K562 (cell line): ENCODE results near the gene MBD2. TPM values are rescaled to one million over a fixed set of nuclear protein-coding genes. Genes with fewer than 3 reads are reported as not detected.

Experiments
- ATAC-seq: fragments of 200-7000 bp; cut with Tn5 transposase; 3 replicates; pipeline ENCODE4 v1.9.1; 2020; ENCODE audit warnings: moderate library complexity
- BruUV-seq: library from RNA; stranded (reverse); fragments of 400-500 nt; replicated peaks from 2 replicates; lab custom pipeline; 2021; lab: Mats Ljungman, UMichigan
- CTCF ChIA-PET: fragments of 300-600 bp; formaldehyde crosslinking; extraction: SDS; loops from one replicate; lab custom pipeline; 2021; ENCODE audit warnings: low intra/inter-chr PET ratio; lab: Yijun Ruan, JAX
- POLR2A ChIA-PET: fragments of 300-600, 350-650 bp; sonication (Branson Sonifier 250); formaldehyde crosslinking; extraction: SDS; loops from one replicate; lab custom pipeline; 2021; ENCODE audit warnings: antibody characterized with exemption, inconsistent platforms; lab: Yijun Ruan, JAX
- DNase-seq, 4 experiments: peaks; one replicate each; pipeline versions ENCODE4 v3.0.0 to v3.0.0-alpha.2; 2011 to 2018; ENCODE audit warnings: low spot score in 3 of 4, mixed read lengths in 3 of 4; ENCODE audit errors: extremely low read depth in 1 of 4
- FAIRE-seq: peaks from 2 replicates; lab custom pipeline; 2011; peaks lifted over from hg19 to GRCh38; lab: Jason Lieb, UNC
- H2AFZ ChIP-seq: 2 replicates; pipeline ENCODE4 v1.6.0; 2011; ENCODE audit warnings: low read depth, low read length, control low read depth, inconsistent platforms
- H3K27ac ChIP-seq: fragments of 200-600 bp; 3 replicates; pipeline ENCODE4 v1.8.0; 2011; ENCODE audit warnings: low read depth, mild to moderate bottlenecking, control low read depth, inconsistent platforms, low read length, moderate library complexity, mixed read lengths; ENCODE audit errors: extremely low read depth
- H3K27me3 ChIP-seq, 2 experiments: fragments of 300-600 bp in 1 of 2; 2 replicates in 1 of 2; 3 replicates in 1 of 2; pipeline versions ENCODE4 v1.6.0 to v1.8.0; 2011; ENCODE audit warnings: inconsistent platforms in 2 of 2, low read length in 2 of 2, mild to moderate bottlenecking in 1 of 2, mixed read lengths in 1 of 2, moderate library complexity in 1 of 2; ENCODE audit not compliant: control insufficient read depth in 2 of 2, insufficient read depth in 2 of 2
- H3K36me3 ChIP-seq: fragments of 300-600 bp; 3 replicates; pipeline ENCODE4 v1.8.0; 2011; ENCODE audit warnings: mild to moderate bottlenecking, low read length, inconsistent platforms; ENCODE audit not compliant: control insufficient read depth, insufficient read depth
- H3K4me1 ChIP-seq, 2 experiments: fragments of 200-600 bp in 1 of 2; replicated peaks in 1 of 2; 2 replicates in 1 of 2; 3 replicates in 1 of 2; pipeline versions ENCODE4 v1.5.1 to v1.8.0; 2011; ENCODE audit warnings: inconsistent platforms in 2 of 2, low read length in 2 of 2, mild to moderate bottlenecking in 1 of 2, mixed read lengths in 1 of 2, moderate library complexity in 1 of 2; ENCODE audit not compliant: control insufficient read depth in 2 of 2, insufficient read depth in 2 of 2
- H3K4me2 ChIP-seq: 2 replicates; pipeline ENCODE4 v1.6.1; 2011; ENCODE audit warnings: low read length, control low read depth, inconsistent platforms, mixed read lengths; ENCODE audit not compliant: insufficient read depth
- H3K4me3 ChIP-seq: fragments of 200-600 bp; sonication (generic), shearing (Covaris generic); 2 replicates; pipeline ENCODE4 v1.5.1; 2016; ENCODE audit warnings: control low read depth, inconsistent platforms
- H3K79me2 ChIP-seq: fragments of 200-600 bp; 3 replicates; pipeline ENCODE4 v1.8.0; 2011; ENCODE audit warnings: low read length, inconsistent platforms; ENCODE audit not compliant: control insufficient read depth, insufficient read depth
- H3K9ac ChIP-seq, 2 experiments: 2 replicates each; pipeline versions ENCODE4 v1.6.0 to v1.6.1; 2011; ENCODE audit warnings: low read depth in 2 of 2, low read length in 2 of 2, control low read depth in 1 of 2, inconsistent platforms in 1 of 2, mild to moderate bottlenecking in 1 of 2, mixed read lengths in 1 of 2; ENCODE audit not compliant: insufficient read depth in 1 of 2
- H3K9me1 ChIP-seq: one replicate; pipeline ENCODE4 v1.6.0; 2011; ENCODE audit warnings: inconsistent platforms, mild to moderate bottlenecking, low read length, moderate library complexity; ENCODE audit not compliant: control insufficient read depth, insufficient read depth
- H3K9me3 ChIP-seq: replicated peaks from 2 replicates; pipeline ENCODE4 v1.5.1; 2011; ENCODE audit warnings: low read depth, low read length, inconsistent platforms; ENCODE audit not compliant: control insufficient read depth, insufficient read depth
- H4K20me1 ChIP-seq: replicated peaks from 2 replicates; pipeline ENCODE4 v1.6.1; 2011; ENCODE audit warnings: low read length, inconsistent platforms, mixed read lengths; ENCODE audit not compliant: control insufficient read depth, insufficient read depth
- CBX8 ChIP-seq: fragments of 200-600 bp; sonication (generic); IDR thresholded peaks from 2 replicates; pipeline ENCODE4 v1.6.1; 2012; ENCODE audit warnings: borderline replicate concordance, mixed run types, low read depth, mild to moderate bottlenecking, moderate library complexity, mixed read lengths, low read length, control low read depth, inconsistent platforms; ENCODE audit not compliant: poor library complexity, severe bottlenecking; ENCODE audit errors: extremely low read depth
- KLF6 ChIP-seq: fragments of 250-450 bp; sonication (Bioruptor Pico); IDR thresholded peaks from 2 replicates; pipeline ENCODE4 v1.4.0; 2020; ENCODE audit warnings: mild to moderate bottlenecking, moderate library complexity, borderline replicate concordance
- MCM7 ChIP-seq, 2 experiments: fragments of 450-650 bp; IDR thresholded peaks; 2 replicates each; pipeline ENCODE4 v1.6.1; 2016 to 2018
- MITF ChIP-seq: IDR thresholded peaks from 2 replicates; pipeline ENCODE4 v1.6.1; 2014; ENCODE audit warnings: antibody characterized with exemption
- SMAD2 ChIP-seq: fragments of 150-350 bp; IDR thresholded peaks from 2 replicates; pipeline ENCODE4 v1.6.1; 2014; ENCODE audit warnings: low read depth, mild to moderate bottlenecking, low read length
- ZBTB33 ChIP-seq: sonication (generic); formaldehyde crosslinking; IDR thresholded peaks from 2 replicates; pipeline ENCODE4 v1.8.1; 2023; ENCODE audit warnings: mild to moderate bottlenecking, missing genetic modification reagents
- ZNF239 ChIP-seq: fragments of 250-450 bp; sonication (Bioruptor Pico); IDR thresholded peaks from 2 replicates; pipeline ENCODE4 v1.4.0; 2020; ENCODE audit warnings: mild to moderate bottlenecking
- ZNF512 ChIP-seq: IDR thresholded peaks from 2 replicates; pipeline ENCODE4 v1.6.1; 2016; ENCODE audit warnings: missing genetic modification characterization, missing compliant biosample characterization
- WGBS: fragments of 100-300 bp; shearing (Covaris generic); methylation state at CpG from one replicate; pipeline ENCODE4 v1.1.6; 2016; ENCODE audit warnings: low coverage, mixed read lengths; ENCODE audit not compliant: insufficient coverage; ENCODE audit errors: missing lambda C conversion rate; 5-methylcytosine and 5-hydroxymethylcytosine counted together
- in situ Hi-C: fragments of 300-500 bp; cut with MboI; formaldehyde crosslinking; loops from 4 replicates; pipeline ENCODE4 v1.15.0; 2018; ENCODE audit warnings: inconsistent platforms, mixed read lengths
- intact Hi-C: fragments of 100-400 bp; cut with micrococcal nuclease; formaldehyde crosslinking; loops from 2 replicates; pipeline ENCODE4 v1.14.2; 2022
- polyA plus RNA-seq, 8 experiments: library from polyadenylated mRNA; depleted of rRNA in 4 of 8; stranded (reverse) in 5 of 8; unstranded in 3 of 8; fragments of >200 nt; fragmentation: Nextera tagmentation in 2 of 8; fragmentation: Illumina TruSeq in 1 of 8; extraction: Ambion mirVana in 2 of 8; extraction: Trizol in 1 of 8; gene quantifications; 2 replicates each; pipeline versions ENCODE4 v1.2.1 to v1.2.3, GENCODE V29; 2011 to 2014; ENCODE audit warnings: inconsistent platforms in 1 of 8, missing spikeins in 1 of 8
- total RNA-seq, 7 experiments: library from RNA; depleted of rRNA in 6 of 7; stranded (reverse); fragments of >200 nt in 6 of 7; fragmentation: Illumina TruSeq in 2 of 7; extraction: Trizol in 2 of 7; gene quantifications; 2 replicates each; pipeline versions ENCODE4 v1.2.1 to v1.2.3, GENCODE V29; 2011 to 2021; ENCODE audit warnings: low replicate concordance in 1 of 7

Gene MBD2
- total and polyA plus RNA-seq, 9 of the 15 experiments (the other 6 are each of a cell fraction or from before 2014, with no cell fraction given), result 4.4 to 40.2 (median 13.9) TPM

GRCh38 chr18:54192900-54193299 lies 31.6 kb downstream of the MBD2 start:
- Histone ChIP-seq H3K9me3 (no peaks in the 10 kb centered on the region), H3K27ac (no peak overlapping the region), H3K4me1 (peaks cover 0 to 5% of the 10 kb centered on the region in 2 experiments; a peak in 2 of 5 replicates), H2AFZ (no peak overlapping the region), H3K79me2 (peaks cover 12% of the 10 kb centered on the region; the same call in 2 of the 3 replicates), H4K20me1 (no peaks in the 10 kb centered on the region), H3K36me3 (peaks cover 6% of the 10 kb centered on the region; the same call in 2 of the 3 replicates), H3K9ac (no peak overlapping the region), H3K4me3 (no peak overlapping the region), H3K9me1 (no peaks in the 10 kb centered on the region), H3K27me3 (no peaks in the 10 kb centered on the region), H3K4me2 (no peak overlapping the region)
- DNase-seq (no peak), FAIRE-seq (no peak), ATAC-seq (no peak)
- 100% methylated on average over 3 of the region's 3 CpGs for WGBS
- no TSS peak for BruUV-seq
- in situ Hi-C loops (no loop called here), intact Hi-C loops (no loop called here)
- TF ChIP-seq ZNF239 (CRISPR knock-in tag) (no peak), SMAD2 (no peak), MITF (no peak), CBX8 (no peak), MCM7 (IDR thresholded peaks at IDR 0.05) (no peak), KLF6 (no peak), ZNF512 (tag) (no peak), ZBTB33 (CRISPR knock-in tag) (no peak)
- ChIA-PET POLR2A (interaction anchor here (1.0 to 1.2 kb wide), 2 partner anchors 9 to 13 kb away, joined by 3 to 4 read pairs; no protein-coding TSS in a partner anchor), CTCF (no interaction called here)
